ENCODE data around the gene BIRC3.

GRCh38 chr11:102286292-102286691 is 31.0 kb upstream of the BIRC3 start:
- TF ChIP-seq, protein P1, sequence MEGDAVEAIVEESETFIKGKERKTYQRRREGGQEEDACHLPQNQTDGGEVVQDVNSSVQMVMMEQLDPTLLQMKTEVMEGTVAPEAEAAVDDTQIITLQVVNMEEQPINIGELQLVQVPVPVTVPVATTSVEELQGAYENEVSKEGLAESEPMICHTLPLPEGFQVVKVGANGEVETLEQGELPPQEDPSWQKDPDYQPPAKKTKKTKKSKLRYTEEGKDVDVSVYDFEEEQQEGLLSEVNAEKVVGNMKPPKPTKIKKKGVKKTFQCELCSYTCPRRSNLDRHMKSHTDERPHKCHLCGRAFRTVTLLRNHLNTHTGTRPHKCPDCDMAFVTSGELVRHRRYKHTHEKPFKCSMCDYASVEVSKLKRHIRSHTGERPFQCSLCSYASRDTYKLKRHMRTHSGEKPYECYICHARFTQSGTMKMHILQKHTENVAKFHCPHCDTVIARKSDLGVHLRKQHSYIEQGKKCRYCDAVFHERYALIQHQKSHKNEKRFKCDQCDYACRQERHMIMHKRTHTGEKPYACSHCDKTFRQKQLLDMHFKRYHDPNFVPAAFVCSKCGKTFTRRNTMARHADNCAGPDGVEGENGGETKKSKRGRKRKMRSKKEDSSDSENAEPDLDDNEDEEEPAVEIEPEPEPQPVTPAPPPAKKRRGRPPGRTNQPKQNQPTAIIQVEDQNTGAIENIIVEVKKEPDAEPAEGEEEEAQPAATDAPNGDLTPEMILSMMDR (IDR thresholded peaks at IDR 0.05 in 4 of 5, conservative IDR thresholded peaks at IDR 0.05 in 1 of 5): no peak
- no peak for TF ChIP-seq POLR2A (IDR thresholded peaks at IDR 0.05)
